ENCODE results near the gene ULK2. TPM values are rescaled to one million over a fixed set of nuclear protein-coding genes. Genes with fewer than 3 reads are reported as not detected.

ULK2 gene
- total RNA-seq (2021; ENCODE audit: unreplicated experiment) (12.7 TPM), Bru-seq, nascent RNA (percentile 62 among the genes with signal in this experiment), BruChase-seq, experiment 1, labeled RNA remaining after a 6-hour chase (percentile 57 among the genes with signal in this experiment), BruChase-seq, experiment 2, labeled RNA remaining after a 2-hour chase (percentile 57 among the genes with signal in this experiment)
- polyA plus RNA-seq (2012) = 9.7 and 11.3 TPM in 2 replicates
- long read RNA-seq, full-length matches to known transcripts = 5 of 6 reads
- long read RNA-seq, partial matches to known transcripts = 1 of 6 reads
- long read RNA-seq, other reads (novel, unspliced or antisense) = 0 of 6 reads

DNA sequence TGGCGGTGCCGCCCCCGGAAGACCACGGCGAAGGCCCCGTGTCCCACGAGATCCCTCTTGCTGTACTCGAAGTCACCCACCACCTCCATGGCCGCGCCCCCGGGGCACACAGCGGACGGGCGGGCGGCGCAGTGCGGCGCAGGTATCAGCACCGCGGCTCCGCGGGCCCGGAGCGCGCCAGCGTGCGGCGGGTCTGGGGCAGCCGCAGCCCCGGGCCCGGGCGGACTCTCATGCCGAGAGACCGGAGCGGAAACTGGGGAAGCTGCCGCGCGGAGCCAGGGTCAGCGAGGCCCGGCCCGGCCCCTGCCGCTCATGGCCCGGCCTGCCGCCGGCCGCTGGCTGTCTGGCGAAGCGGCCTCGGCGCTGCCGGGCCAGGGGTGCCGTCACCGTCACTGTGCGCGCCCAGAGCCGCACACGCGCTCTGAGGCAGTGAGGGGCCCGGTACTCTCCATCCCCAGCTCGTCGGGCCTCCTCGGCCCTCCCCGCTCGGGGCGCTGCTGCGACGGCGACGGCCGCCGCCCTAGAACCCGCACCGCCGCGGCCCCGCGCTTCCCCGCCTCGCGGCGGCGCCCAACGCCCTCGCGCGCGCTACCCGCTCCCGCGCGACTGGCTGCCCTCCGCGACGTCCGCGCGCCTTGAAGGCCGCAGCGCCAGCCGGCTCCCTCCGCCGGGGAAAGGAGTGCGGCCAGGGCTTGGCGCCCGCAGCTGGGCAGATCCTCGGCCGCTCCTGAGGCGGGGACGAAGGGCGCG, at the start of gene ULK2:
ULK2 (minus strand) TSS at position 608 of the 750 bp plus-strand sequence; CDS start at position 89, 519 bp downstream.
- H4K20me1 ChIP-seq (ENCODE audit: insufficient read depth) = no peaks in the 10 kb centered on the region; the same call in 1 of the 2 replicates

More for the DNA sequence above, at the start of gene ULK2:
- Histone ChIP-seq H3K4me1 (ENCODE audit: control insufficient read depth in 1 of 2, insufficient read depth in 2 of 2, low read length in 2 of 2) (peaks cover 8 to 20% of the 10 kb centered on the region in 2 experiments; a peak in 2 of 4 replicates), H2AFZ (ENCODE audit: low read depth, low read length, poor library complexity, severe bottlenecking) (peak within 1 kb of the TSS; percentile 52), H3K79me2 (ENCODE audit: insufficient read depth, low read length) (no peaks in the 10 kb centered on the region), H3K4me2 (ENCODE audit: low read length) (peak within 1 kb of the TSS; percentile 96), H3K36me3 (ENCODE audit: control insufficient read depth in 1 of 2, insufficient read depth in 2 of 2, low read length in 2 of 2) (no peaks in the 10 kb centered on the region), H3K4me3 (replicated peaks in 1 of 2; ENCODE audit: low read depth in 1 of 2, low read length in 2 of 2) (peak within 1 kb of the TSS; percentile 51 to 72), H3K9ac (ENCODE audit: low read length) (peak within 1 kb of the TSS; percentile 74), H3K9me3 (ENCODE audit: control insufficient read depth in 1 of 2, insufficient read depth in 1 of 2, low read depth in 1 of 2, low read length in 2 of 2) (no peaks in the 10 kb centered on the region), H3K27me3 (ENCODE audit: insufficient read depth, low read length) (no peaks in the 10 kb centered on the region), H3K27ac (ENCODE audit: low read depth, low read length) (peak within 1 kb of the TSS; percentile 82), H3K9me2 (ENCODE audit: insufficient read depth) (no peaks in the 10 kb centered on the region)
- ATAC-seq (peak; percentile 81), DNase-seq (ENCODE audit: low read depth, low spot score) (peak; percentile 46)
- TF ChIP-seq, protein P1, sequence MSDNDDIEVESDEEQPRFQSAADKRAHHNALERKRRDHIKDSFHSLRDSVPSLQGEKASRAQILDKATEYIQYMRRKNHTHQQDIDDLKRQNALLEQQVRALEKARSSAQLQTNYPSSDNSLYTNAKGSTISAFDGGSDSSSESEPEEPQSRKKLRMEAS (IDR thresholded peaks at IDR 0.05) = peak; percentile 75
- TF ChIP-seq, protein P2, sequence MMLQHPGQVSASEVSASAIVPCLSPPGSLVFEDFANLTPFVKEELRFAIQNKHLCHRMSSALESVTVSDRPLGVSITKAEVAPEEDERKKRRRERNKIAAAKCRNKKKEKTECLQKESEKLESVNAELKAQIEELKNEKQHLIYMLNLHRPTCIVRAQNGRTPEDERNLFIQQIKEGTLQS (IDR thresholded peaks at IDR 0.05) = no peak
- TF ChIP-seq CBX3 (IDR thresholded peaks at IDR 0.05; ENCODE audit: low read depth) (no peak; the same call in 1 of the 2 replicates), TCF7L2 (IDR thresholded peaks at IDR 0.05; ENCODE audit: borderline replicate concordance, extremely low read depth, insufficient read depth, insufficient read length) (peak; percentile 53), YY1 (IDR thresholded peaks at IDR 0.05; ENCODE audit: extremely low read depth, insufficient replicate concordance, low read depth, low read length) (peak; percentile 69), ZNF274 (IDR thresholded peaks at IDR 0.05; ENCODE audit: low read depth, low read length) (no peak), ELF1 (IDR thresholded peaks at IDR 0.05; ENCODE audit: borderline replicate concordance, low read depth) (no peak), EZH2phosphoT487 (IDR thresholded peaks at IDR 0.05; ENCODE audit: borderline replicate concordance) (no peak), SIN3A (IDR thresholded peaks at IDR 0.05; ENCODE audit: low read depth) (peak; percentile 45; the same call in 1 of the 2 replicates), POLR2A (IDR thresholded peaks at IDR 0.05; ENCODE audit: borderline replicate concordance, extremely low read depth, insufficient read depth, insufficient read length) (peak; percentile 66), SRF (IDR thresholded peaks at IDR 0.05; ENCODE audit: low read depth) (no peak), ZFX (IDR thresholded peaks at IDR 0.05) (peak; percentile 97), POLR2AphosphoS5 (IDR thresholded peaks at IDR 0.05; ENCODE audit: low read depth, low read length) (peak; percentile 90), CEBPB (IDR thresholded peaks at IDR 0.05; ENCODE audit: low read depth) (no peak)
- TF ChIP-seq, protein P3, sequence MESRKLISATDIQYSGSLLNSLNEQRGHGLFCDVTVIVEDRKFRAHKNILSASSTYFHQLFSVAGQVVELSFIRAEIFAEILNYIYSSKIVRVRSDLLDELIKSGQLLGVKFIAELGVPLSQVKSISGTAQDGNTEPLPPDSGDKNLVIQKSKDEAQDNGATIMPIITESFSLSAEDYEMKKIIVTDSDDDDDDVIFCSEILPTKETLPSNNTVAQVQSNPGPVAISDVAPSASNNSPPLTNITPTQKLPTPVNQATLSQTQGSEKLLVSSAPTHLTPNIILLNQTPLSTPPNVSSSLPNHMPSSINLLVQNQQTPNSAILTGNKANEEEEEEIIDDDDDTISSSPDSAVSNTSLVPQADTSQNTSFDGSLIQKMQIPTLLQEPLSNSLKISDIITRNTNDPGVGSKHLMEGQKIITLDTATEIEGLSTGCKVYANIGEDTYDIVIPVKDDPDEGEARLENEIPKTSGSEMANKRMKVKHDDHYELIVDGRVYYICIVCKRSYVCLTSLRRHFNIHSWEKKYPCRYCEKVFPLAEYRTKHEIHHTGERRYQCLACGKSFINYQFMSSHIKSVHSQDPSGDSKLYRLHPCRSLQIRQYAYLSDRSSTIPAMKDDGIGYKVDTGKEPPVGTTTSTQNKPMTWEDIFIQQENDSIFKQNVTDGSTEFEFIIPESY (IDR thresholded peaks at IDR 0.05; ENCODE audit: extremely low read depth, insufficient replicate concordance, low read length) = peak; percentile 81
- TF ChIP-seq, protein P4, sequence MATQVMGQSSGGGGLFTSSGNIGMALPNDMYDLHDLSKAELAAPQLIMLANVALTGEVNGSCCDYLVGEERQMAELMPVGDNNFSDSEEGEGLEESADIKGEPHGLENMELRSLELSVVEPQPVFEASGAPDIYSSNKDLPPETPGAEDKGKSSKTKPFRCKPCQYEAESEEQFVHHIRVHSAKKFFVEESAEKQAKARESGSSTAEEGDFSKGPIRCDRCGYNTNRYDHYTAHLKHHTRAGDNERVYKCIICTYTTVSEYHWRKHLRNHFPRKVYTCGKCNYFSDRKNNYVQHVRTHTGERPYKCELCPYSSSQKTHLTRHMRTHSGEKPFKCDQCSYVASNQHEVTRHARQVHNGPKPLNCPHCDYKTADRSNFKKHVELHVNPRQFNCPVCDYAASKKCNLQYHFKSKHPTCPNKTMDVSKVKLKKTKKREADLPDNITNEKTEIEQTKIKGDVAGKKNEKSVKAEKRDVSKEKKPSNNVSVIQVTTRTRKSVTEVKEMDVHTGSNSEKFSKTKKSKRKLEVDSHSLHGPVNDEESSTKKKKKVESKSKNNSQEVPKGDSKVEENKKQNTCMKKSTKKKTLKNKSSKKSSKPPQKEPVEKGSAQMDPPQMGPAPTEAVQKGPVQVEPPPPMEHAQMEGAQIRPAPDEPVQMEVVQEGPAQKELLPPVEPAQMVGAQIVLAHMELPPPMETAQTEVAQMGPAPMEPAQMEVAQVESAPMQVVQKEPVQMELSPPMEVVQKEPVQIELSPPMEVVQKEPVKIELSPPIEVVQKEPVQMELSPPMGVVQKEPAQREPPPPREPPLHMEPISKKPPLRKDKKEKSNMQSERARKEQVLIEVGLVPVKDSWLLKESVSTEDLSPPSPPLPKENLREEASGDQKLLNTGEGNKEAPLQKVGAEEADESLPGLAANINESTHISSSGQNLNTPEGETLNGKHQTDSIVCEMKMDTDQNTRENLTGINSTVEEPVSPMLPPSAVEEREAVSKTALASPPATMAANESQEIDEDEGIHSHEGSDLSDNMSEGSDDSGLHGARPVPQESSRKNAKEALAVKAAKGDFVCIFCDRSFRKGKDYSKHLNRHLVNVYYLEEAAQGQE (IDR thresholded peaks at IDR 0.05; ENCODE audit: low read depth) = no peak
- intact Hi-C loops (cut with micrococcal nuclease) = no loop called here
- ChIA-PET CTCF (no interaction called here), RAD21 (ENCODE audit: low non-redundant PET in 1 of 2, low total read pairs in 2 of 2, uncharacterized antibody in 2 of 2, unreplicated experiment in 2 of 2) (no interaction called here), POLR2A (no interaction called here)
- no TSS peak for BruUV-seq (replicated peaks)
